HEK293 (cell line): ENCODE measurements around the gene SFT2D2.

Experiments used
- CTCF ChIA-PET: fragments of 350-600 bp; formaldehyde crosslinking; extraction: SDS; loops from one replicate; lab custom pipeline; 2021; ENCODE audit warnings: antibody characterized with exemption; lab: Yijun Ruan, JAX
- POLR2A ChIA-PET: fragments of 300-600 bp; formaldehyde crosslinking; extraction: SDS; loops from one replicate; lab custom pipeline; 2020; ENCODE audit warnings: antibody characterized with exemption, inconsistent platforms; lab: Yijun Ruan, JAX
- H3K27ac ChIP-seq: fragments of 200-500 bp; sonication (Bioruptor generic); 2 replicates; pipeline ENCODE4 v1.5.1; 2014; ENCODE audit warnings: low read depth, low read length, control low read depth, inconsistent platforms; ENCODE audit errors: extremely low read depth
- H3K36me3 ChIP-seq, 2 experiments: fragments of 200-500 bp in 1 of 2; sonication (Bioruptor generic) in 1 of 2; 1 replicate in 1 of 2; 2 replicates in 1 of 2; pipeline ENCODE4 v1.5.1; 2014 to 2017; ENCODE audit warnings: inconsistent platforms in 2 of 2, low read length in 2 of 2; ENCODE audit not compliant: control insufficient read depth in 2 of 2, insufficient read depth in 1 of 2
- H3K4me1 ChIP-seq: fragments of 200-500 bp; sonication (Bioruptor generic); 2 replicates; pipeline ENCODE4 v1.5.1; 2014; ENCODE audit warnings: mild to moderate bottlenecking, low read length, inconsistent platforms; ENCODE audit not compliant: control insufficient read depth, insufficient read depth
- H3K4me3 ChIP-seq: 2 replicates; pipeline ENCODE4 v1.5.1; 2011; ENCODE audit warnings: low read depth, mild to moderate bottlenecking, control low read depth, low read length, moderate library complexity
- H3K9me3 ChIP-seq: fragments of 200-500 bp; sonication (Bioruptor generic); 2 replicates; pipeline ENCODE4 v1.5.1; 2014; ENCODE audit warnings: low read depth, low read length, inconsistent platforms; ENCODE audit not compliant: control insufficient read depth, insufficient read depth
- EGR2 ChIP-seq: fragments of 450-650 bp; formaldehyde crosslinking; IDR thresholded peaks from 2 replicates; pipeline ENCODE4 v1.5.1; 2016; ENCODE audit warnings: low read depth, missing biosample characterization, missing genetic modification characterization
- GLIS2 ChIP-seq: fragments of 450-650 bp; formaldehyde crosslinking; IDR thresholded peaks from 2 replicates; pipeline ENCODE4 v1.5.1; 2016; ENCODE audit warnings: missing biosample characterization, missing genetic modification characterization
- HOXC10 ChIP-seq: sonication (generic); formaldehyde crosslinking; IDR thresholded peaks from 2 replicates; pipeline ENCODE4 v1.8.1; 2023; ENCODE audit warnings: mild to moderate bottlenecking, missing genetic modification reagents
- KLF16 ChIP-seq: fragments of 450-650 bp; formaldehyde crosslinking; IDR thresholded peaks from 2 replicates; pipeline ENCODE4 v1.5.1; 2017; ENCODE audit warnings: missing biosample characterization, missing genetic modification characterization
- SCRT1 ChIP-seq: fragments of 450-650 bp; formaldehyde crosslinking; IDR thresholded peaks from 2 replicates; pipeline ENCODE4 v1.5.1; 2016; ENCODE audit warnings: missing biosample characterization, missing genetic modification characterization, borderline replicate concordance
- SETDB1 ChIP-seq: IDR thresholded peaks from one replicate; pipeline ENCODE4 v1.6.1; 2017; ENCODE audit warnings: mild to moderate bottlenecking, low read length, moderate library complexity, mixed read lengths; ENCODE audit not compliant: insufficient read length
- TRIM28 ChIP-seq: IDR thresholded peaks from 2 replicates; pipeline ENCODE4 v1.6.1; 2011; ENCODE audit warnings: low read length, control low read depth, borderline replicate concordance
- YY1 ChIP-seq: fragments of 450-650 bp; formaldehyde crosslinking; IDR thresholded peaks from 2 replicates; pipeline ENCODE4 v1.5.1; 2018; ENCODE audit warnings: missing biosample characterization, missing genetic modification characterization
- ZBTB17 ChIP-seq: fragments of 450-650 bp; formaldehyde crosslinking; IDR thresholded peaks from 2 replicates; pipeline ENCODE4 v1.5.1; 2016; ENCODE audit warnings: missing biosample characterization, missing genetic modification characterization
- ZBTB7A ChIP-seq: fragments of 450-650 bp; formaldehyde crosslinking; IDR thresholded peaks from 2 replicates; pipeline ENCODE4 v1.5.1; 2016; ENCODE audit warnings: low read depth, missing biosample characterization, missing genetic modification characterization
- ZBTB8A ChIP-seq: fragments of 450-650 bp; formaldehyde crosslinking; IDR thresholded peaks from 2 replicates; pipeline ENCODE4 v1.5.1; 2016; ENCODE audit warnings: missing biosample characterization, missing genetic modification characterization
- ZEB2 ChIP-seq: fragments of 450-650 bp; formaldehyde crosslinking; IDR thresholded peaks from 2 replicates; pipeline ENCODE4 v1.5.1; 2016; ENCODE audit warnings: missing biosample characterization, missing genetic modification characterization
- ZIC2 ChIP-seq: fragments of 450-650 bp; formaldehyde crosslinking; IDR thresholded peaks from 2 replicates; pipeline ENCODE4 v1.5.1; 2016; ENCODE audit warnings: missing biosample characterization, missing genetic modification characterization
- ZNF292 ChIP-seq: fragments of 450-650 bp; formaldehyde crosslinking; IDR thresholded peaks from 2 replicates; pipeline ENCODE4 v1.5.1; 2016; ENCODE audit warnings: low read depth, missing biosample characterization, missing genetic modification characterization, borderline replicate concordance
- ZNF335 ChIP-seq: fragments of 450-650 bp; formaldehyde crosslinking; conservative IDR thresholded peaks from 2 replicates; pipeline ENCODE4 v1.5.1; 2016; ENCODE audit warnings: missing biosample characterization, missing genetic modification characterization
- ZNF341 ChIP-seq: fragments of 450-650 bp; formaldehyde crosslinking; IDR thresholded peaks from 2 replicates; pipeline ENCODE4; 2016; ENCODE audit warnings: low read depth, missing biosample characterization, missing genetic modification characterization
- ZNF629 ChIP-seq: fragments of 450-650 bp; formaldehyde crosslinking; IDR thresholded peaks from 2 replicates; pipeline ENCODE4 v1.5.1; 2017; ENCODE audit warnings: missing biosample characterization, missing genetic modification characterization
- ZSCAN23 ChIP-seq: fragments of 450-650 bp; formaldehyde crosslinking; IDR thresholded peaks from 2 replicates; pipeline ENCODE4 v1.5.1; 2016; ENCODE audit warnings: missing biosample characterization, missing genetic modification characterization
- TF ChIP-seq, protein P1 (sequence below): fragments of 450-650 bp; formaldehyde crosslinking; conservative IDR thresholded peaks from 2 replicates; pipeline ENCODE4 v1.5.1; 2016; ENCODE audit warnings: low read depth, missing biosample characterization, missing genetic modification characterization
- TF ChIP-seq, protein P2 (sequence below): fragments of 450-650 bp; formaldehyde crosslinking; IDR thresholded peaks from 2 replicates; pipeline ENCODE4 v1.5.1; 2016; ENCODE audit warnings: missing biosample characterization, missing genetic modification characterization
- TF ChIP-seq, protein P3 (sequence below): fragments of 450-650 bp; formaldehyde crosslinking; IDR thresholded peaks from 2 replicates; pipeline ENCODE4 v1.5.1; 2016; ENCODE audit warnings: missing biosample characterization, missing genetic modification characterization
- TF ChIP-seq, protein P4 (sequence below): fragments of 450-650 bp; formaldehyde crosslinking; IDR thresholded peaks from 2 replicates; pipeline ENCODE4 v1.5.1; 2016; ENCODE audit warnings: missing biosample characterization, missing genetic modification characterization
- TF ChIP-seq, protein P5 (sequence below): fragments of 450-650 bp; formaldehyde crosslinking; IDR thresholded peaks from 2 replicates; pipeline ENCODE4 v1.5.1; 2017; ENCODE audit warnings: missing biosample characterization, missing genetic modification characterization

The SFT2D2 gene

DNA sequence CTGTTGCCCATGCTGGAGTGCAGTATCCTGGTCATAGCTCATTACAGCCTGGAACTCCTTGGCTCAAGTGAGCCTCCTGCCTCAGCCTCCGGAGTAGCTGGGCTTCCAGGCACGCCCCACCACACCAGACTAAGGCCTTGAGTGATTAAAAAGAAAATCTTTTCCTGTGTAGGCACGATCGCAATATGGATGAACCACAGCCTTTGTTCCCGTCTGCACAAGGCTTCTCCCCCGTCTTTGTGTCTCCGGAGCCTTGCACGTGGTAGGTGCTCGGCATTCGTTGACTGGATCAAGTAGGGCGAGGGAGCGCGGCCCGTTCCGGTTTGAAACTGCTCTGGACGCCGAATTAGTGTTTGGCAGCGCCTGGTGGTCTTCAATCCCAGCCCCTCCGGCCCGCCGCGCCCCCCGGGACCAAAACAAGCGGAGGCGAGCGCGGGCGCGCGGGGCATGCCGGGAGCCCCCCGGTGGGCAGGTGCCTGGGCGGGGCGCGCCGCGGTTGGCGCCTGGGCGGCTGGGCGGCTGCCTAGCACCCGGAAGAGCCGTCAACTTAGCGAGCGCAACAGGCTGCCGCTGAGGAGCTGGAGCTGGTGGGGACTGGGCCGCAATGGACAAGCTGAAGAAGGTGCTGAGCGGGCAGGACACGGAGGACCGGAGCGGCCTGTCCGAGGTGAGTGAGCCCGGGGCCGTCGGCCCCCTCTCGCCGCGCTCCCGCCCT lies at the start of gene SFT2D2:
Gene SFT2D2 (plus strand): TSS at position 529 of the 715 bp plus-strand sequence. CDS start 76 bp downstream, at position 605.
- peaks cover 8% of the 10 kb centered on the region for H3K4me1 ChIP-seq
- H3K36me3 ChIP-seq: peaks cover 0 to 13% of the 10 kb centered on the region in 2 experiments; a peak in 1 of 3 replicates
- no peaks in the 10 kb centered on the region for H3K9me3 ChIP-seq
- POLR2A ChIA-PET: interaction anchor here (0.6 to 1.5 kb wide), 8 partner anchors 8 to 143 kb away, joined by 3 to 6 read pairs (median 4); partner anchors contain the start of gene TIPRL
- peak within 1 kb of the TSS; percentile 64 for H3K27ac ChIP-seq
- CTCF ChIA-PET: interaction anchor here (1.3 to 3.0 kb wide), 2 partner anchors 10 to 96 kb away, joined by 3 to 14 read pairs; no protein-coding TSS in a partner anchor
- peak within 1 kb of the TSS; percentile 83 for H3K4me3 ChIP-seq
- TF ChIP-seq GLIS2: peak; percentile 83
- TF ChIP-seq ZBTB17 (tag by site-specific recombination): peak; percentile 92
- TF ChIP-seq, protein P1, sequence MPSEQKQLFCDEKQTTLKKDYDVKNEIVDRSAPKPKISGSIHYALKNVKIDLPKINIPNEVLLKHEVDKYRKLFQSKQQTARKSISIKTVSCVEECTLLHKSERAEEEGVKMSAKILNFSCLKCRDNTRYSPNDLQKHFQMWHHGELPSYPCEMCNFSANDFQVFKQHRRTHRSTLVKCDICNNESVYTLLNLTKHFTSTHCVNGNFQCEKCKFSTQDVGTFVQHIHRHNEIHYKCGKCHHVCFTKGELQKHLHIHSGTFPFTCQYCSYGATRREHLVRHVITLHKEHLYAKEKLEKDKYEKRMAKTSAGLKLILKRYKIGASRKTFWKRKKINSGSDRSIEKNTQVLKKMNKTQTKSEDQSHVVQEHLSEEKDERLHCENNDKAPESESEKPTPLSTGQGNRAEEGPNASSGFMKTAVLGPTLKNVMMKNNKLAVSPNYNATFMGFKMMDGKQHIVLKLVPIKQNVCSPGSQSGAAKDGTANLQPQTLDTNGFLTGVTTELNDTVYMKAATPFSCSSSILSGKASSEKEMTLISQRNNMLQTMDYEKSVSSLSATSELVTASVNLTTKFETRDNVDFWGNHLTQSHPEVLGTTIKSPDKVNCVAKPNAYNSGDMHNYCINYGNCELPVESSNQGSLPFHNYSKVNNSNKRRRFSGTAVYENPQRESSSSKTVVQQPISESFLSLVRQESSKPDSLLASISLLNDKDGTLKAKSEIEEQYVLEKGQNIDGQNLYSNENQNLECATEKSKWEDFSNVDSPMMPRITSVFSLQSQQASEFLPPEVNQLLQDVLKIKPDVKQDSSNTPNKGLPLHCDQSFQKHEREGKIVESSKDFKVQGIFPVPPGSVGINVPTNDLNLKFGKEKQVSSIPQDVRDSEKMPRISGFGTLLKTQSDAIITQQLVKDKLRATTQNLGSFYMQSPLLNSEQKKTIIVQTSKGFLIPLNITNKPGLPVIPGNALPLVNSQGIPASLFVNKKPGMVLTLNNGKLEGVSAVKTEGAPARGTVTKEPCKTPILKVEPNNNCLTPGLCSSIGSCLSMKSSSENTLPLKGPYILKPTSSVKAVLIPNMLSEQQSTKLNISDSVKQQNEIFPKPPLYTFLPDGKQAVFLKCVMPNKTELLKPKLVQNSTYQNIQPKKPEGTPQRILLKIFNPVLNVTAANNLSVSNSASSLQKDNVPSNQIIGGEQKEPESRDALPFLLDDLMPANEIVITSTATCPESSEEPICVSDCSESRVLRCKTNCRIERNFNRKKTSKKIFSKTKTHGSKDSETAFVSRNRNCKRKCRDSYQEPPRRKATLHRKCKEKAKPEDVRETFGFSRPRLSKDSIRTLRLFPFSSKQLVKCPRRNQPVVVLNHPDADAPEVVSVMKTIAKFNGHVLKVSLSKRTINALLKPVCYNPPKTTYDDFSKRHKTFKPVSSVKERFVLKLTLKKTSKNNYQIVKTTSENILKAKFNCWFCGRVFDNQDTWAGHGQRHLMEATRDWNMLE (tag by site-specific recombination): peak; percentile 34; the same call in 1 of the 2 replicates
- peak; percentile 94 for TF ChIP-seq ZNF341 (tag by site-specific recombination)
- TF ChIP-seq ZBTB8A: peak; percentile 87
- TF ChIP-seq SCRT1 (tag by site-specific recombination): peak; percentile 93
- TF ChIP-seq ZNF335 (tag by site-specific recombination): peak; percentile 73
- TF ChIP-seq, protein P2, sequence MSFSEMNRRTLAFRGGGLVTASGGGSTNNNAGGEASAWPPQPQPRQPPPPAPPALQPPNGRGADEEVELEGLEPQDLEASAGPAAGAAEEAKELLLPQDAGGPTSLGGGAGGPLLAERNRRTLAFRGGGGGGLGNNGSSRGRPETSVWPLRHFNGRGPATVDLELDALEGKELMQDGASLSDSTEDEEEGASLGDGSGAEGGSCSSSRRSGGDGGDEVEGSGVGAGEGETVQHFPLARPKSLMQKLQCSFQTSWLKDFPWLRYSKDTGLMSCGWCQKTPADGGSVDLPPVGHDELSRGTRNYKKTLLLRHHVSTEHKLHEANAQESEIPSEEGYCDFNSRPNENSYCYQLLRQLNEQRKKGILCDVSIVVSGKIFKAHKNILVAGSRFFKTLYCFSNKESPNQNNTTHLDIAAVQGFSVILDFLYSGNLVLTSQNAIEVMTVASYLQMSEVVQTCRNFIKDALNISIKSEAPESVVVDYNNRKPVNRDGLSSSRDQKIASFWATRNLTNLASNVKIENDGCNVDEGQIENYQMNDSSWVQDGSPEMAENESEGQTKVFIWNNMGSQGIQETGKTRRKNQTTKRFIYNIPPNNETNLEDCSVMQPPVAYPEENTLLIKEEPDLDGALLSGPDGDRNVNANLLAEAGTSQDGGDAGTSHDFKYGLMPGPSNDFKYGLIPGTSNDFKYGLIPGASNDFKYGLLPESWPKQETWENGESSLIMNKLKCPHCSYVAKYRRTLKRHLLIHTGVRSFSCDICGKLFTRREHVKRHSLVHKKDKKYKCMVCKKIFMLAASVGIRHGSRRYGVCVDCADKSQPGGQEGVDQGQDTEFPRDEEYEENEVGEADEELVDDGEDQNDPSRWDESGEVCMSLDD: peak; percentile 32; the same call in 1 of the 2 replicates
- TF ChIP-seq HOXC10: 0 out of 2 replicates have a peak, but pooled peaks have one; percentile 54
- TF ChIP-seq ZIC2 (tag by site-specific recombination): peak; percentile 46
- peak; percentile 43 for TF ChIP-seq YY1 (tag by site-specific recombination)
- TF ChIP-seq KLF16: 0 out of 2 replicates have a peak, but pooled peaks have one; percentile 44
- peak; percentile 39 for TF ChIP-seq SETDB1
- peak; percentile 63 for TF ChIP-seq EGR2 (tag by site-specific recombination)
- TF ChIP-seq TRIM28: peak; percentile 36; the same call in 1 of the 2 replicates
- TF ChIP-seq, protein P3, sequence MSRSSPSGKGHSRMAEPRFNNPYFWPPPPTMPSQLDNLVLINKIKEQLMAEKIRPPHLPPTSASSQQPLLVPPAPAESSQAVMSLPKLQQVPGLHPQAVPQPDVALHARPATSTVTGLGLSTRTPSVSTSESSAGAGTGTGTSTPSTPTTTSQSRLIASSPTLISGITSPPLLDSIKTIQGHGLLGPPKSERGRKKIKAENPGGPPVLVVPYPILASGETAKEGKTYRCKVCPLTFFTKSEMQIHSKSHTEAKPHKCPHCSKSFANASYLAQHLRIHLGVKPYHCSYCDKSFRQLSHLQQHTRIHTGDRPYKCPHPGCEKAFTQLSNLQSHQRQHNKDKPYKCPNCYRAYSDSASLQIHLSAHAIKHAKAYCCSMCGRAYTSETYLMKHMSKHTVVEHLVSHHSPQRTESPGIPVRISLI (tag by site-specific recombination): peak; percentile 85; the same call in 1 of the 2 replicates
- TF ChIP-seq ZEB2 (tag by site-specific recombination): peak; percentile 86
- TF ChIP-seq ZNF629 (tag by site-specific recombination): no peak
- TF ChIP-seq, protein P4, sequence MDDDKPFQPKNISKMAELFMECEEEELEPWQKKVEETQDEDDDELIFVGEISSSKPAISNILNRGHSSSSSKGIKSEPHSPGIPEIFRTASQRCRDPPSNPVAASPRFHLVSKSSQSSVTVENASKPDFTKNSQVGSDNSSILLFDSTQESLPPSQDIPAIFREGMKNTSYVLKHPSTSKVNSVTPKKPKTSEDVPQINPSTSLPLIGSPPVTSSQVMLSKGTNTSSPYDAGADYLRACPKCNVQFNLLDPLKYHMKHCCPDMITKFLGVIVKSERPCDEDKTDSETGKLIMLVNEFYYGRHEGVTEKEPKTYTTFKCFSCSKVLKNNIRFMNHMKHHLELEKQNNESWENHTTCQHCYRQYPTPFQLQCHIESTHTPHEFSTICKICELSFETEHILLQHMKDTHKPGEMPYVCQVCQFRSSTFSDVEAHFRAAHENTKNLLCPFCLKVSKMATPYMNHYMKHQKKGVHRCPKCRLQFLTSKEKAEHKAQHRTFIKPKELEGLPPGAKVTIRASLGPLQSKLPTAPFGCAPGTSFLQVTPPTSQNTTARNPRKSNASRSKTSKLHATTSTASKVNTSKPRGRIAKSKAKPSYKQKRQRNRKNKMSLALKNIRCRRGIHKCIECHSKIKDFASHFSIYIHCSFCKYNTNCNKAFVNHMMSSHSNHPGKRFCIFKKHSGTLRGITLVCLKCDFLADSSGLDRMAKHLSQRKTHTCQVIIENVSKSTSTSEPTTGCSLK: no peak
- 0 out of 2 replicates have a peak, but pooled peaks have one; percentile 37 for TF ChIP-seq ZSCAN23
- TF ChIP-seq ZBTB7A (tag by site-specific recombination): peak; percentile 48; the same call in 1 of the 2 replicates
- TF ChIP-seq ZNF292 (tag by site-specific recombination): no peak
- TF ChIP-seq, protein P5, sequence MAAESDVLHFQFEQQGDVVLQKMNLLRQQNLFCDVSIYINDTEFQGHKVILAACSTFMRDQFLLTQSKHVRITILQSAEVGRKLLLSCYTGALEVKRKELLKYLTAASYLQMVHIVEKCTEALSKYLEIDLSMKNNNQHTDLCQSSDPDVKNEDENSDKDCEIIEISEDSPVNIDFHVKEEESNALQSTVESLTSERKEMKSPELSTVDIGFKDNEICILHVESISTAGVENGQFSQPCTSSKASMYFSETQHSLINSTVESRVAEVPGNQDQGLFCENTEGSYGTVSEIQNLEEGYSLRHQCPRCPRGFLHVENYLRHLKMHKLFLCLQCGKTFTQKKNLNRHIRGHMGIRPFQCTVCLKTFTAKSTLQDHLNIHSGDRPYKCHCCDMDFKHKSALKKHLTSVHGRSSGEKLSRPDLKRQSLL: peak; percentile 48
